Spleen (tissue), 11 donors: ENCODE results near the gene TM9SF3. TPM values are rescaled to one million over a fixed set of nuclear protein-coding genes. Genes with fewer than 3 reads are reported as not detected.

ENCODE experiments used
- DNase-seq: peaks from one replicate; pipeline ENCODE4 v3.0.0-alpha.2; 2020
- H3K27ac ChIP-seq, 8 donors: fragments of 200-600 bp; sonication (generic) in 7 of 8; 1 replicate in 4 of 8; 2 replicates in 4 of 8; pipeline versions ENCODE4 v1.5.0 to v1.8.0; 2016 to 2021; ENCODE audit warnings: inconsistent platforms in 4 of 8, mild to moderate bottlenecking in 4 of 8, moderate library complexity in 1 of 8
- H3K27me3 ChIP-seq, 7 donors: fragments of 200-600 bp; sonication (generic) in 6 of 7; replicated peaks in 1 of 7; 1 replicate in 4 of 7; 2 replicates in 3 of 7; pipeline versions ENCODE4 v1.5.0 to v1.8.0; 2016 to 2021; ENCODE audit warnings: inconsistent platforms in 3 of 7, mild to moderate bottlenecking in 1 of 7
- H3K36me3 ChIP-seq, 6 donors: fragments of 200-600 bp; sonication (generic) in 5 of 6; 1 replicate in 4 of 6; 2 replicates in 2 of 6; pipeline versions ENCODE4 v1.5.0 to v1.8.0; 2016 to 2021; ENCODE audit warnings: inconsistent platforms in 2 of 6
- H3K4me1 ChIP-seq, 6 donors: fragments of 200-600 bp; sonication (generic) in 5 of 6; 1 replicate in 3 of 6; 2 replicates in 3 of 6; pipeline versions ENCODE4 v1.5.0 to v1.8.0; 2016 to 2021; ENCODE audit warnings: inconsistent platforms in 3 of 6
- H3K4me3 ChIP-seq, 8 donors: fragments of 200-600 bp; sonication (generic) in 7 of 8; 1 replicate in 4 of 8; 2 replicates in 4 of 8; pipeline versions ENCODE4 v1.5.0 to v1.8.0; 2016 to 2021; ENCODE audit warnings: inconsistent platforms in 4 of 8, mild to moderate bottlenecking in 4 of 8, moderate library complexity in 2 of 8
- H3K9me3 ChIP-seq, 8 donors: fragments of 200-600 bp; sonication (generic) in 7 of 8; 1 replicate in 4 of 8; 2 replicates in 4 of 8; pipeline versions ENCODE4 v1.5.0 to v1.8.0; 2016 to 2021; ENCODE audit warnings: inconsistent platforms in 4 of 8
- CTCF ChIP-seq, 11 experiments: fragments of 200-600 bp in 7 of 11; fragments of 450-650 bp in 4 of 11; sonication (generic) in 4 of 11; IDR thresholded peaks in 8 of 11; conservative IDR thresholded peaks in 3 of 11; 1 replicate in 7 of 11; 2 replicates in 4 of 11; pipeline versions ENCODE4 v1.4.0 to v1.8.0; 2016 to 2021; ENCODE audit warnings: antibody characterized with exemption in 11 of 11, inconsistent platforms in 4 of 11, mild to moderate bottlenecking in 1 of 11
- POLR2A ChIP-seq, 3 donors: fragments of 450-650 bp; IDR thresholded peaks; one replicate each; pipeline ENCODE4 v1.5.1; 2017; ENCODE audit warnings: antibody characterized with exemption in 3 of 3, mild to moderate bottlenecking in 1 of 3
- POLR2AphosphoS5 ChIP-seq, 3 donors: sonication (generic); formaldehyde crosslinking; IDR thresholded peaks; one replicate each; pipeline ENCODE4 v1.5.1; 2017; ENCODE audit warnings: antibody characterized with exemption in 3 of 3
- WGBS, 5 donors: extraction: QIAGEN DNeasy Blood & Tissue Kit in 3 of 5; methylation state at CpG; one replicate each; pipeline versions ENCODE4 v1.1.5 to v1.1.7; 2013 to 2018; 5-methylcytosine and 5-hydroxymethylcytosine counted together
- intact Hi-C: fragments of 100-400 bp; cut with DNase I; formaldehyde crosslinking; loops from one replicate; pipeline ENCODE4 v1.15.0; 2023; ENCODE audit warnings: low total_unique reads
- polyA plus RNA-seq, 3 donors: library from polyadenylated mRNA; stranded (reverse); fragments of 200-250 nt; gene quantifications; one replicate each; pipeline ENCODE4 v1.2.1, GENCODE V29; 2013
- total RNA-seq, 7 donors: library from RNA; depleted of rRNA in 3 of 7; stranded (reverse); fragments of >200 nt in 3 of 7; fragmentation: NEBNext Ultra II Directional in 4 of 7; extraction: Animal tissue kit (Norgen Biotek cat#: 25700) in 4 of 7; gene quantifications; one replicate each; pipeline versions ENCODE4 v1.1.0 to v1.2.1, GENCODE V29; 2016 to 2021
- donor health status: healthy with polysubstance abuse.
- donor health status: DM: no; HTN: no; CAD: no; lungs with moderate emphysema.
- donor health status: DM: no; HTN: no; CAD: no.
- donor health status: Bipolar disorder and iron deficiency.
- donor health status: healthy.
- donor health status: DM: no; HTN: no; CAD: no.
- donor health status: DM: yes; HTN: yes; CAD: no.

Gene TM9SF3
- total and polyA plus RNA-seq, 10 donors: 13.2 to 107 (median 76.7) TPM

DNA sequence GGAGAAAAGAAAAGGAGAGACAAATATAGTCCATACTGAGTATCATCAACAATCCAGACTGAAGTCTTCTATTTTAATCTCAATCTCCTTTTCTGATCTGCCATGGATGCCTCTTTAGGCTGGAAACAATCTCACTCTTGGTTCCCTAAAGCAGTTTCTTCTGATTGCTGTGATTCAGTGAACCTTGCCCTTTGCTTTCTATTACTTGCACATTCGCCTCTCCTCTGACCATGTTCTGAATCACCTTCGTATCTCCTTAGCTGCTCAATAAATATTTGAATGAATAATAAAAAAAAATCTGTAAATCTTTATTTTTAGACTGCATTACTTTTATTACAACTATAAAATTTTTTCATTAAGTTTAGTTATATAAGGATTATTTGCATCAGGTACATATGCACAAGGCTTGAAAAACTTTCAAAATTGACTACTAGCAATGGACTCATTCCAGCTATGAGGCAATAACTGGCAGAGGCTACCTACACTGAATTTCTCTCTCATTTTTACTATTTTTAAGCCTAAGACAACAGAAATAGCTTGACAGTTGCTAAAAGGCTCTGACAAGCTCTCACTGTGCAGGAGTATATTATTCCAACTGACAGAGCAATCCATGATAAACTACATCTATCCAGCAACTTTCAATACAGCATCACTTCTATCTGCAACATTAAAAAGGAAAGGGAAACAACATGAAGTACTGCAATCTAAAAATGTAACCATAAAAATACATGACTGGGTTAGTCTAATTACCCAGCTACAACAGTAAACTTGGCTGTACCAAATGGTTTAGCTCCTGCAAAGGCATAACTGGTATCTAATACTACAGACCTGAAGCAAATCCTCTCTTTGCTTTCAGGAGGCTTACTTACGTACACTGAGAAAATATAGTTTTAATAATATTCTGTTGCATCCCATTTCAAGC is 25.6 kb downstream of the TM9SF3 start:
- no peak for TF ChIP-seq POLR2A (IDR thresholded peaks at IDR 0.05)
- no peak for TF ChIP-seq CTCF (IDR thresholded peaks at IDR 0.05 in 8 of 11, conservative IDR thresholded peaks at IDR 0.05 in 3 of 11)
- TF ChIP-seq POLR2AphosphoS5 (IDR thresholded peaks at IDR 0.05): no peak
- Histone ChIP-seq H3K27me3 (no peaks in the 10 kb centered on the region), H3K4me1 (peaks cover 0 to 7% (median 2%) of the 10 kb centered on the region in 6 donors), H3K27ac (no peak overlapping the region), H3K9me3 (no peaks in the 10 kb centered on the region), H3K36me3 (peaks cover 0 to 90% (median 52%) of the 10 kb centered on the region in 6 donors), H3K4me3 (no peak overlapping the region)
- WGBS, 5 donors: 87 to 94% (median 93%) methylated on average over 3 of the region's 3 CpGs
- intact Hi-C loops: no loop called here
- no peak for DNase-seq

DNA sequence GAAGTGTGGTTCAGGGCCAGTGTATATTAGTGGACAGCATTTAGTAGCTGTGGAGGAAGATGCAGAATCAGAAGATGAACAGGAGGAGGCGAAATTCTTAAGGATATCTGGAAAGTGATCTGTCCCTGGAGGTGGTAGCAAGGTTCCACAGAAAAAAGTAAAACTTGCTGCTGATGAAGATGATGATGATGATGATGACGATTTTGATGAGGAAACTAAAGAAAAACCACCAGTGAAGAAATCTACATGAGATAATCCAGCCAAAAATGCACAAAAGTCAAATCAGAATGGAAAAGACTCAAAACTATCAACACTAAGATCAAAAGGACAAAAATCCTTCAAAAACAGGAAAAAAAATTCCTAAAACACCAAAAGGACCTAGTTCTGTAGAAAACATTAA is 26.3 kb downstream of the TM9SF3 start:
- no peaks in the 10 kb centered on the region for H3K9me3 ChIP-seq
- intact Hi-C loops: no loop called here
- H3K27me3 ChIP-seq: no peaks in the 10 kb centered on the region
- peaks cover 0 to 93% (median 53%) of the 10 kb centered on the region in 6 donors for H3K36me3 ChIP-seq
- no peak for TF ChIP-seq POLR2AphosphoS5 (IDR thresholded peaks at IDR 0.05)
- no peak for TF ChIP-seq POLR2A (IDR thresholded peaks at IDR 0.05)
- no peak for TF ChIP-seq CTCF (IDR thresholded peaks at IDR 0.05 in 8 of 11, conservative IDR thresholded peaks at IDR 0.05 in 3 of 11)
- WGBS, 5 donors: 83 to 92% (median 86%) methylated on average over 2 of the region's 2 CpGs
- H3K27ac ChIP-seq: no peak overlapping the region
- H3K4me3 ChIP-seq: no peak overlapping the region
- peaks cover 0 to 4% (median 0%) of the 10 kb centered on the region in 6 donors for H3K4me1 ChIP-seq
- no peak for DNase-seq

- H3K9me3 ChIP-seq: no peaks in the 10 kb centered on the region
- no peak overlapping the region for H3K4me3 ChIP-seq
- no peaks in the 10 kb centered on the region for H3K4me1 ChIP-seq
- H3K27me3 ChIP-seq: no peaks in the 10 kb centered on the region
- WGBS, 5 donors: 79 to 96% (median 90%) methylated on average over 1 of the region's 1 CpG
- TF ChIP-seq POLR2A (IDR thresholded peaks at IDR 0.05) (no peak), CTCF (IDR thresholded peaks at IDR 0.05 in 8 of 11, conservative IDR thresholded peaks at IDR 0.05 in 3 of 11) (peak in 4 of 11 experiments; percentile 11 to 34 (median 19))
- intact Hi-C loops: no loop called here
- no peak overlapping the region for H3K27ac ChIP-seq
- peaks cover 3 to 95% (median 46%) of the 10 kb centered on the region in 6 donors for H3K36me3 ChIP-seq
- no peak for DNase-seq
Measured at GRCh38 chr10:96556003-96556402, 30.8 kb downstream of the TM9SF3 start.

DNA sequence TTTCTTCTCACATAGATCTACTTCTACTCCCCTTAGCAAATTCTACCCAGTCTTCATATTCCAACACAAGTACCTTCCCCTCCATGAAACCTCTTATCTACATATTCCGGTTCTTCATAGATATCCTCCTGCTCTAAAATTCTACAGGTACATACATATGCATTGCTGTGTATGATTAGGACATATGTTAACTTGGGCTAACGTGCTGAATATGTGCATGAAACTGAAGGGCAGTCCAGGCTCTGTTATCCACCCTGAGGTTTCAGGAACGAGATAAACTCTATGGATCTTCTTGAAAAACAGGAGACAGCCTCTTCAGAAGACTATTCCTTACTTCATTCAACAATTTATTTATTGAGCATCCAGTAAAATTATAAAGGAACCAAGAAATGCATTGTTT is 31.5 kb downstream of the TM9SF3 start:
- H3K36me3 ChIP-seq: peaks cover 3 to 95% (median 46%) of the 10 kb centered on the region in 6 donors
- H3K27me3 ChIP-seq: no peaks in the 10 kb centered on the region
- no peak for DNase-seq
- H3K27ac ChIP-seq: no peak overlapping the region
- H3K4me1 ChIP-seq: no peaks in the 10 kb centered on the region
- intact Hi-C loops: no loop called here
- H3K4me3 ChIP-seq: no peak overlapping the region
- WGBS, 5 donors: 93 to 96% (median 96%) methylated on average over 3 of the region's 3 CpGs
- H3K9me3 ChIP-seq: no peaks in the 10 kb centered on the region
- TF ChIP-seq POLR2A (IDR thresholded peaks at IDR 0.05): no peak
- no peak for TF ChIP-seq POLR2AphosphoS5 (IDR thresholded peaks at IDR 0.05)
- TF ChIP-seq CTCF (IDR thresholded peaks at IDR 0.05 in 8 of 11, conservative IDR thresholded peaks at IDR 0.05 in 3 of 11): no peak
